Endothelial cell (in vitro differentiated cells): ENCODE results near the gene MECR. TPM values are rescaled to one million over a fixed set of nuclear protein-coding genes. Genes with fewer than 3 reads are reported as not detected.

Experiments
- DNase-seq: peaks from one replicate; pipeline ENCODE4 v3.0.0; 2021; ENCODE audit warnings: low spot score
- H3K27ac Mint-ChIP-seq: one replicate; pipeline ENCODE4 v1.8.0; 2021; ENCODE audit warnings: mixed read lengths, inconsistent platforms; ENCODE audit not compliant: unreplicated experiment
- H3K27me3 Mint-ChIP-seq: one replicate; pipeline ENCODE4 v1.8.0; 2021; ENCODE audit warnings: mild to moderate bottlenecking, moderate library complexity, mixed read lengths, inconsistent platforms; ENCODE audit not compliant: unreplicated experiment
- H3K36me3 Mint-ChIP-seq: one replicate; pipeline ENCODE4 v1.8.0; 2021; ENCODE audit warnings: mild to moderate bottlenecking, low read depth, mixed read lengths, inconsistent platforms; ENCODE audit not compliant: unreplicated experiment
- H3K4me1 Mint-ChIP-seq: one replicate; pipeline ENCODE4 v1.8.0; 2021; ENCODE audit warnings: mild to moderate bottlenecking, mixed read lengths, inconsistent platforms; ENCODE audit not compliant: unreplicated experiment
- H3K4me3 Mint-ChIP-seq: one replicate; pipeline ENCODE4 v1.8.0; 2021; ENCODE audit warnings: mild to moderate bottlenecking, mixed read lengths, inconsistent platforms; ENCODE audit not compliant: unreplicated experiment
- H3K9me3 Mint-ChIP-seq: one replicate; pipeline ENCODE4 v1.8.0; 2021; ENCODE audit warnings: mixed read lengths, inconsistent platforms; ENCODE audit not compliant: unreplicated experiment
- CTCF ChIP-seq: fragments of 200-600 bp; sonication (generic); IDR thresholded peaks from one replicate; pipeline ENCODE4 v1.5.0; 2021; ENCODE audit warnings: antibody characterized with exemption; ENCODE audit not compliant: unreplicated experiment
- total RNA-seq: library from RNA; stranded (reverse); fragmentation: NEBNext Ultra II Directional; extraction: Animal tissue kit (Norgen Biotek cat#: 25700); gene quantifications from one replicate; pipeline ENCODE4 v1.2.1, GENCODE V29; 2021; ENCODE audit not compliant: unreplicated experiment

MECR gene
- total RNA-seq, 1 donor from 2014 or later: 20.2 TPM

- Mint-ChIP-seq H3K4me1 (peaks cover 5% of the 10 kb centered on the region), H3K27me3 (no peaks in the 10 kb centered on the region), H3K9me3 (no peaks in the 10 kb centered on the region), H3K27ac (no peak overlapping the region), H3K4me3 (no peak overlapping the region), H3K36me3 (no peaks in the 10 kb centered on the region)
- DNase-seq: no peak
- no peak for TF ChIP-seq CTCF
Measured at GRCh38 chr1:29267321-29268070, 36.8 kb upstream of the MECR start.

GRCh38 chr1:29266912-29267311 lies 36.2 kb upstream of the MECR start:
- Mint-ChIP-seq H3K9me3 (no peaks in the 10 kb centered on the region), H3K27ac (no peak overlapping the region)
- TF ChIP-seq CTCF: no peak

GRCh38 chr1:29264773-29265389 lies 34.1 kb upstream of the MECR start:
- no peak for TF ChIP-seq CTCF
- peaks cover 6% of the 10 kb centered on the region for H3K27me3 Mint-ChIP-seq
- no peaks in the 10 kb centered on the region for H3K4me1 Mint-ChIP-seq
- no peak overlapping the region for H3K4me3 Mint-ChIP-seq
- H3K9me3 Mint-ChIP-seq: no peaks in the 10 kb centered on the region
- no peak overlapping the region for H3K27ac Mint-ChIP-seq
- no peaks in the 10 kb centered on the region for H3K36me3 Mint-ChIP-seq
- no peak for DNase-seq

More at GRCh38 chr1:29266912-29267311, 36.2 kb upstream of the MECR start:
- no peaks in the 10 kb centered on the region for H3K27me3 Mint-ChIP-seq
- H3K4me3 Mint-ChIP-seq: no peak overlapping the region
- peaks cover 1% of the 10 kb centered on the region for H3K4me1 Mint-ChIP-seq
- H3K36me3 Mint-ChIP-seq: no peaks in the 10 kb centered on the region
- no peak for DNase-seq

- H3K4me1 Mint-ChIP-seq: no peaks in the 10 kb centered on the region
- no peaks in the 10 kb centered on the region for H3K36me3 Mint-ChIP-seq
- H3K4me3 Mint-ChIP-seq: no peak overlapping the region
- no peaks in the 10 kb centered on the region for H3K9me3 Mint-ChIP-seq
- no peak overlapping the region for H3K27ac Mint-ChIP-seq
- DNase-seq: no peak
- no peak for TF ChIP-seq CTCF
- H3K27me3 Mint-ChIP-seq: peaks cover 16% of the 10 kb centered on the region
Measured at GRCh38 chr1:29260531-29260930, 29.8 kb upstream of the MECR start.

- peaks cover 18% of the 10 kb centered on the region for H3K27me3 Mint-ChIP-seq
- no peak for TF ChIP-seq CTCF
- H3K9me3 Mint-ChIP-seq: no peaks in the 10 kb centered on the region
- no peaks in the 10 kb centered on the region for H3K4me1 Mint-ChIP-seq
- DNase-seq: peak; percentile 46
- no peak overlapping the region for H3K27ac Mint-ChIP-seq
- H3K36me3 Mint-ChIP-seq: no peaks in the 10 kb centered on the region
- peak overlapping the region; percentile 87 for H3K4me3 Mint-ChIP-seq
Measured at GRCh38 chr1:29259802-29260441, 29.2 kb upstream of the MECR start.
